HEK293 (cell line): ENCODE data around the gene CACNA1S.

Source experiments
- CTCF ChIA-PET: fragments of 350-600 bp; formaldehyde crosslinking; extraction: SDS; loops from one replicate; lab custom pipeline; 2021; ENCODE audit warnings: antibody characterized with exemption; lab: Yijun Ruan, JAX
- POLR2A ChIA-PET: fragments of 300-600 bp; formaldehyde crosslinking; extraction: SDS; loops from one replicate; lab custom pipeline; 2020; ENCODE audit warnings: antibody characterized with exemption, inconsistent platforms; lab: Yijun Ruan, JAX
- H3K27ac ChIP-seq: fragments of 200-500 bp; sonication (Bioruptor generic); 2 replicates; pipeline ENCODE4 v1.5.1; 2014; ENCODE audit warnings: low read depth, low read length, control low read depth, inconsistent platforms; ENCODE audit errors: extremely low read depth
- H3K36me3 ChIP-seq, 2 experiments: fragments of 200-500 bp in 1 of 2; sonication (Bioruptor generic) in 1 of 2; 1 replicate in 1 of 2; 2 replicates in 1 of 2; pipeline ENCODE4 v1.5.1; 2014 to 2017; ENCODE audit warnings: inconsistent platforms in 2 of 2, low read length in 2 of 2; ENCODE audit not compliant: control insufficient read depth in 2 of 2, insufficient read depth in 1 of 2
- H3K4me1 ChIP-seq: fragments of 200-500 bp; sonication (Bioruptor generic); 2 replicates; pipeline ENCODE4 v1.5.1; 2014; ENCODE audit warnings: mild to moderate bottlenecking, low read length, inconsistent platforms; ENCODE audit not compliant: control insufficient read depth, insufficient read depth
- H3K4me3 ChIP-seq: 2 replicates; pipeline ENCODE4 v1.5.1; 2011; ENCODE audit warnings: low read depth, mild to moderate bottlenecking, control low read depth, low read length, moderate library complexity
- H3K9me3 ChIP-seq: fragments of 200-500 bp; sonication (Bioruptor generic); 2 replicates; pipeline ENCODE4 v1.5.1; 2014; ENCODE audit warnings: low read depth, low read length, inconsistent platforms; ENCODE audit not compliant: control insufficient read depth, insufficient read depth
- BCL11B ChIP-seq: fragments of 450-650 bp; formaldehyde crosslinking; IDR thresholded peaks from 2 replicates; pipeline ENCODE4 v1.5.1; 2016; ENCODE audit warnings: low read depth, missing biosample characterization, missing genetic modification characterization
- GFI1B ChIP-seq: fragments of 450-650 bp; formaldehyde crosslinking; IDR thresholded peaks from 2 replicates; pipeline ENCODE4 v1.5.1; 2016; ENCODE audit warnings: missing biosample characterization, missing genetic modification characterization
- GLIS1 ChIP-seq: fragments of 450-650 bp; formaldehyde crosslinking; IDR thresholded peaks from 2 replicates; pipeline ENCODE4 v1.5.1; 2016; ENCODE audit warnings: missing biosample characterization, missing genetic modification characterization
- GLIS2 ChIP-seq: fragments of 450-650 bp; formaldehyde crosslinking; IDR thresholded peaks from 2 replicates; pipeline ENCODE4 v1.5.1; 2016; ENCODE audit warnings: missing biosample characterization, missing genetic modification characterization
- KLF1 ChIP-seq: fragments of 450-650 bp; formaldehyde crosslinking; IDR thresholded peaks from 2 replicates; pipeline ENCODE4 v1.5.1; 2016; ENCODE audit warnings: missing biosample characterization, missing genetic modification characterization
- PRDM6 ChIP-seq: fragments of 450-650 bp; formaldehyde crosslinking; IDR thresholded peaks from 2 replicates; pipeline ENCODE4 v1.5.1; 2017; ENCODE audit warnings: missing biosample characterization, missing genetic modification characterization
- TCF7L2 ChIP-seq: IDR thresholded peaks from 2 replicates; pipeline ENCODE4 v1.6.1; 2011; ENCODE audit warnings: low read depth, mild to moderate bottlenecking, inconsistent platforms, low read length, moderate library complexity, borderline replicate concordance
- YY1 ChIP-seq: fragments of 450-650 bp; formaldehyde crosslinking; IDR thresholded peaks from 2 replicates; pipeline ENCODE4 v1.5.1; 2018; ENCODE audit warnings: missing biosample characterization, missing genetic modification characterization
- ZBTB49 ChIP-seq: fragments of 450-650 bp; formaldehyde crosslinking; IDR thresholded peaks from 2 replicates; pipeline ENCODE4 v1.5.1; 2016; ENCODE audit warnings: missing biosample characterization, missing genetic modification characterization, low read depth
- ZFHX2 ChIP-seq: fragments of 450-650 bp; formaldehyde crosslinking; conservative IDR thresholded peaks from 2 replicates; pipeline ENCODE4 v1.5.1; 2016; ENCODE audit warnings: missing biosample characterization, missing genetic modification characterization
- ZIC2 ChIP-seq: fragments of 450-650 bp; formaldehyde crosslinking; IDR thresholded peaks from 2 replicates; pipeline ENCODE4 v1.5.1; 2016; ENCODE audit warnings: missing biosample characterization, missing genetic modification characterization
- ZNF114 ChIP-seq: fragments of 450-650 bp; formaldehyde crosslinking; IDR thresholded peaks from 2 replicates; pipeline ENCODE4 v1.5.0; 2017; ENCODE audit warnings: missing biosample characterization, missing genetic modification characterization
- ZNF148 ChIP-seq: fragments of 450-650 bp; formaldehyde crosslinking; IDR thresholded peaks from 2 replicates; pipeline ENCODE4 v1.5.0; 2017; ENCODE audit warnings: missing biosample characterization, missing genetic modification characterization, borderline replicate concordance
- ZNF202 ChIP-seq: fragments of 450-650 bp; formaldehyde crosslinking; IDR thresholded peaks from 2 replicates; pipeline ENCODE4 v1.5.1; 2016; ENCODE audit warnings: missing biosample characterization, missing genetic modification characterization, borderline replicate concordance
- ZNF221 ChIP-seq: fragments of 450-650 bp; formaldehyde crosslinking; IDR thresholded peaks from 2 replicates; pipeline ENCODE4 v1.5.1; 2017; ENCODE audit warnings: missing biosample characterization, missing genetic modification characterization, borderline replicate concordance
- ZNF23 ChIP-seq: fragments of 450-650 bp; formaldehyde crosslinking; IDR thresholded peaks from 2 replicates; pipeline ENCODE4 v1.5.1; 2016; ENCODE audit warnings: missing biosample characterization, missing genetic modification characterization, borderline replicate concordance
- ZNF404 ChIP-seq: fragments of 450-650 bp; formaldehyde crosslinking; IDR thresholded peaks from 2 replicates; pipeline ENCODE4 v1.5.1; 2017; ENCODE audit warnings: missing biosample characterization, missing genetic modification characterization
- ZNF426 ChIP-seq: fragments of 450-650 bp; formaldehyde crosslinking; IDR thresholded peaks from 2 replicates; pipeline ENCODE4 v1.5.1; 2017; ENCODE audit warnings: missing biosample characterization, missing genetic modification characterization, mild to moderate bottlenecking, inconsistent platforms, moderate library complexity
- ZNF514 ChIP-seq: fragments of 450-650 bp; formaldehyde crosslinking; IDR thresholded peaks from 2 replicates; pipeline ENCODE4 v1.5.1; 2016; ENCODE audit warnings: missing biosample characterization, missing genetic modification characterization
- ZNF549 ChIP-seq: fragments of 450-650 bp; IDR thresholded peaks from 2 replicates; pipeline ENCODE4 v1.5.1; 2018; ENCODE audit warnings: missing biosample characterization, missing genetic modification characterization, mild to moderate bottlenecking, inconsistent platforms, moderate library complexity
- ZNF560 ChIP-seq: fragments of 450-650 bp; formaldehyde crosslinking; IDR thresholded peaks from 2 replicates; pipeline ENCODE4 v1.5.1; 2017; ENCODE audit warnings: missing biosample characterization, missing genetic modification characterization, borderline replicate concordance
- ZNF623 ChIP-seq: fragments of 450-650 bp; formaldehyde crosslinking; IDR thresholded peaks from 2 replicates; pipeline ENCODE4 v1.5.1; 2016; ENCODE audit warnings: missing biosample characterization, missing genetic modification characterization
- ZNF664 ChIP-seq: fragments of 450-650 bp; formaldehyde crosslinking; IDR thresholded peaks from 2 replicates; pipeline ENCODE4 v1.5.1; 2016; ENCODE audit warnings: missing biosample characterization, missing genetic modification characterization
- ZNF692 ChIP-seq: fragments of 450-650 bp; formaldehyde crosslinking; IDR thresholded peaks from 2 replicates; pipeline ENCODE4 v1.5.1; 2016; ENCODE audit warnings: missing biosample characterization, missing genetic modification characterization
- ZNF701 ChIP-seq: fragments of 450-650 bp; formaldehyde crosslinking; IDR thresholded peaks from 2 replicates; pipeline ENCODE4 v1.5.1; 2016; ENCODE audit warnings: missing biosample characterization, missing genetic modification characterization
- ZNF837 ChIP-seq: fragments of 450-650 bp; formaldehyde crosslinking; IDR thresholded peaks from 2 replicates; pipeline ENCODE4 v1.5.1; 2016; ENCODE audit warnings: missing biosample characterization, missing genetic modification characterization

CACNA1S gene

GRCh38 chr1:201063145-201063544, 49.1 kb downstream of the CACNA1S start (continued):
- no peak for TF ChIP-seq ZNF148 (tag by site-specific recombination)
- no peak for TF ChIP-seq ZIC2
- TF ChIP-seq ZNF23 (tag by site-specific recombination), result no peak
- no peak for TF ChIP-seq ZBTB49 (tag by site-specific recombination)
- no peak for TF ChIP-seq GFI1B
- no peak for TF ChIP-seq YY1 (tag by site-specific recombination)
- no peak for TF ChIP-seq ZNF560 (tag by site-specific recombination)
- TF ChIP-seq ZNF701 (tag by site-specific recombination), result no peak
- TF ChIP-seq, all 188 proteins: peak for 0

GRCh38 chr1:201062511-201063091, 49.6 kb downstream of the CACNA1S start:
- CTCF ChIA-PET, result no interaction called here
- Histone ChIP-seq H3K27ac (no peak overlapping the region), H3K9me3 (no peaks in the 10 kb centered on the region), H3K4me1 (no peaks in the 10 kb centered on the region), H3K36me3 (no peaks in the 10 kb centered on the region), H3K4me3 (no peak overlapping the region)
- POLR2A ChIA-PET, result no interaction called here
- peak; percentile 73 for TF ChIP-seq ZIC2
- no peak for TF ChIP-seq ZNF514 (tag by site-specific recombination)
- peak; percentile 31; the same call in 1 of the 2 replicates for TF ChIP-seq GLIS1
- TF ChIP-seq ZFHX2 (tag by site-specific recombination), result 0 out of 2 replicates have a peak, but pooled peaks have one; percentile 26

- H3K4me1 ChIP-seq, result no peaks in the 10 kb centered on the region
- no peak overlapping the region for H3K27ac ChIP-seq
- no peak for TF ChIP-seq TCF7L2
- TF ChIP-seq ZNF404 (tag by site-specific recombination), result no peak
- no peak for TF ChIP-seq PRDM6 (tag by site-specific recombination)
- no peak for TF ChIP-seq ZNF837
- no peak for TF ChIP-seq GLIS2 (tag by site-specific recombination)
- no peak for TF ChIP-seq ZNF114 (tag by site-specific recombination)
- no peak for TF ChIP-seq ZNF692 (tag by site-specific recombination)
- no peak for TF ChIP-seq GFI1B
- no peak for TF ChIP-seq ZNF202
- no peak for TF ChIP-seq ZNF549 (tag by site-specific recombination)
- no peak for TF ChIP-seq ZNF623 (tag by site-specific recombination)
- TF ChIP-seq ZNF701 (tag by site-specific recombination), result no peak
- no peak for TF ChIP-seq ZNF426
- TF ChIP-seq ZNF221 (tag by site-specific recombination), result no peak
- no peak for TF ChIP-seq ZNF664 (tag by site-specific recombination)
- no peak for TF ChIP-seq KLF1 (tag by site-specific recombination)
- TF ChIP-seq BCL11B, result no peak
- TF ChIP-seq, all 188 proteins: peak for 0
- CTCF ChIA-PET, result no interaction called here
- POLR2A ChIA-PET, result no interaction called here
- Histone ChIP-seq H3K4me3 (no peak overlapping the region), H3K36me3 (no peaks in the 10 kb centered on the region), H3K9me3 (no peaks in the 10 kb centered on the region)
Measured at GRCh38 chr1:201061886-201062285, 50.3 kb downstream of the CACNA1S start.
